ENCODE data around the gene GRIK4.

The GRIK4 gene

GRCh38 chr11:120819003-120819402, 307.5 kb downstream of the GRIK4 start:
- no peak for DNase-seq

DNA sequence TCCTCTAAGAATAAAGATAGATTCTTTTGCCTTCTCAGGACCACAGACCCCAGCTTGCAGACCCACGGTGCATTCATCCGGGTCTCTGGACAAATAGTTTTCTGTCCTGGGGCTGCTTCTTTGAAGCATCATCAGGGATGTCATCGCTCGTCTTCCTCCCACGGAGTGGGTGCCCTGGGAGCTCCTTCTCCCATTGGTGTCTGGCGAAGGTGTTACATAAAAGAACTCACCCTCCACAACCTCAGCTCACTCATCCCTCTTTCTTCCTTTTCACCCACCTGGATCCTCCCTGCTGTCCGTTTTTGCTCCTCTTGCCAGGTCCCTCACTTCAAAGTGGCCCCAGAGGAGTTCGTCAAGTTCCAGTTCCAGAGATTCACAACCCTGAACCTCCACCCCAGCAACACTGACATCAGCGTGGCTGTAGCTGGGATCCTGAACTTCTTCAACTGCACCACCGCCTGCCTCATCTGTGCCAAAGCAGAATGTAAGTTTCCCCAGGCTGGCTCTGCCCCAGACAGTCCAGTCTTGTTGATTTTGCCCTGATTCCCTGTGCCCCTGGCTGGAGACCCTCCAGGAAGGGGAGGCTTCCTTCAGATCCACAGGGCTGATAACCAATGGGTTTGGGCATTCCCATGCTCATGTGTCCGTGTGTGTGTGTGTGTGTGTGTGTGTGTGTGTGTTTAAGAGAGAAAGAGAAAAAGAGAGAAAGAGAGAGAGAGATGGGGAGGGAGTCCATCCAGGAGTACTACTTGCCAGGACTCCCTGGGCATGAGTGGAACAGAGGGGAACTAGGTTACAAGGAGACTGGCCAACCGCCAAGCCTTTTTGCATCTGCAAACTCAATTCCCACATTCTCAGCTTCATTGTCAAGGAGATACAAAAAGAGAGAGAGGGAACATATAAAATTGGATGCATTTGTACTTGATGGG, 308.2 kb downstream of the GRIK4 start:
- no peak for DNase-seq

DNA sequence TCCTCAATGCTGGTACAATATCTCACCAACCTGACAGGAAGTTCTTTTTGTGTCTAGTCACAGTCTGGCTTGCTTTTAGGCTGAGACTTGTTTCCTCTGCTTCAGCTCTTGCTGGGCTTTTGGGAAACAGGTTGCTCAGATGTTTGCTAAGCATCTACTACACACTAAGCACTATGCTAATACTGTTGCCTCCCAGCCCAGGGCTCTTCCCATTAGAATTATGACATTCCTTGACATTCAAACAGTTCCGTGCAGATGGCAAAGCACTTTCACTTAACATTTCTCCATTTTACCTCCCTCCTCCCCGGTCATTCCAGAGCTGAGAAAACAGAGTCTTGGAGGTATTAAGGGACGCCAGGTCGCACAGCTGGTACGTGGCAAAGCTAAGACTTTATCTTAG, 311.6 kb downstream of the GRIK4 start:
- no peak for DNase-seq

DNA sequence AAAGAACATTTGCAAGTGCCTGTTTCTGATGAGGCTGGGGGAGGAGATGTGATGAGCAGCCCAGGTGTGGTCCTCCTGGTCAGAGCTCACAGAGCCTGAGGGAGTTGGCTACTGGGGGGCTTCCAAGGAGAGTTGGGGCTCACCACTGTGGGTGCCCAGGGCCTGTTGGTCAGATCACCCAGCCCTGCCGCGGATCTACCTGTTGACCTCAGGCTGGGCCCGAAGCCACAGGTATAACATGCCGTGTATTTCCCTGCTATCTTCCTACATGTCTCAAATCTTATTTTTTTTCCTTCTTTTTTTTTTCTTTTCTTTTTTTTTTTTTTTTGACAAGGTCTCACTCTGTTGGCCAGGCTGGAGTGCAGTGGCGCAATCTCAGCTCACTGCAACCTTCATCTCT, 312.7 kb downstream of the GRIK4 start:
- DNase-seq, result no peak

DNA sequence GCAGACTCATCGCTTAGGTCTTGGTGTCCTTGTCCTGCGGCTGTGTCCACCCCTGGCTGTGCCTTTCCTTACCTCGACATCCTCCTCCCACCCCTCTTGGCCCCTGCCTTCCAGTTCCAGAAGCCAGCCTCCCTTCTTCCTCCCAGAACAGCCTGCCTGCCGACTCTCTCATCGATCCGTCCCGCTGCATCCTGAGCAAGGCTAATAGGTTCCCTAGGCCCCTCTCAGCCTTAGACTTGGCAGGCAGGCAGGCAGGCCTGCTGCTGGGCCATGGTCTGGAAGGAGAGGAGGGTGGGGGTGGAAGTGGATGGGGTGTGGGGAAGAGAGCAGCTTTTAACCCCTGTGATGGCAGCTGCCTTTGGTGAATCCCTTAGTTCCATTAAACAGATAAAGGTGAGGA, 315.6 kb downstream of the GRIK4 start:
- DNase-seq, result no peak

- DNase-seq, result no peak
Measured at GRCh38 chr11:120827820-120828219, 316.3 kb downstream of the GRIK4 start.

DNA sequence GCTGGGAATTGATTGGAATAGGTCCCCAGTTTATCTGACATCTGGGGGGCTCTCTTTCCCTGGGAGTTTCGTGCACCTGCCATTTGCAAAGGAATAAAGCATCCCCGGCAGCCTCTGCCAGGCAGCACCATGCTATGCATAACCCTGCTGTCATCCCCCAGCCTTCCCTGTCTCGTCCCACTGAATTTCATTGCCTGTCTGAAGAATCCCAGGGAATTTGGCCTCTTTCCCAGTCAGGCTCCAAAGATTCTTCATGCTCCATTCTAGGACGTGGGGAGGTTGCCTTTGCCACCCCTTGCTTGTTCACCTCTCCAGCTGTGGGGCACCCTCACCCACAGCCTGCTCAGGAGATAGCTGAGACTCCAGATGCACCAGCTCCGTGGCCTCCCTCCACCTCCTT, 317.3 kb downstream of the GRIK4 start:
- DNase-seq, result no peak

DNA sequence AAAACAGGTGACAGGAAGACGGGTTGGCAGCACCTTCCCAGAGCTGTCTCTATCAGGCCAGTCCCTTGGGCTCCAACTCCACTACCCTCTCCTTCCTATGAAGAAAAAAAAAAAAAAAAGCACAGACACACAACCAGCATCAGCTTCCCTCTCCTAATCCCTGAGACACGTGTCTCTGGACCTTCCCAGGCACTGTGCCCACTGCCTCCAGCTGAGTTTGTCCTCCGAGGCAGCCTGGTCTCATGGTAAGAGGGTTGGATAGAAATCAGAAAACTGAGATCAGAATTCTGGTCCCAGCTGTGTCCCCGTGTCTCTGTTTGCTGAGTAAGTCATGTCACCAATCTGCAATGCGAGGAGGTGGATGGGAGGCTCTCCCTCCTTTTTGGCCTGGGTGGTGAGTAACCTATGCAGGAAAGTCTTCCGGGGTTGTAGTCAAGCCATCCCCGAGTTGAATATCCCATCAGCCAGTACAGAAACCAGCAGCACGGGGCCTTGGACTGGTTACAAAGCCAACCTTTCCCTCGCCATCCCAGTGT, 318.6 kb downstream of the GRIK4 start:
- DNase-seq, result no peak

- no peak for DNase-seq
Measured at GRCh38 chr11:120832481-120833238, 321.1 kb downstream of the GRIK4 start.

- no peak for DNase-seq
Measured at GRCh38 chr11:120834686-120835210, 323.2 kb downstream of the GRIK4 start.

- peak; percentile 61 for DNase-seq
Measured at GRCh38 chr11:120835601-120836228, 324.2 kb downstream of the GRIK4 start.

GRCh38 chr11:120837696-120838095, 326.1 kb downstream of the GRIK4 start:
- DNase-seq, result no peak

DNA sequence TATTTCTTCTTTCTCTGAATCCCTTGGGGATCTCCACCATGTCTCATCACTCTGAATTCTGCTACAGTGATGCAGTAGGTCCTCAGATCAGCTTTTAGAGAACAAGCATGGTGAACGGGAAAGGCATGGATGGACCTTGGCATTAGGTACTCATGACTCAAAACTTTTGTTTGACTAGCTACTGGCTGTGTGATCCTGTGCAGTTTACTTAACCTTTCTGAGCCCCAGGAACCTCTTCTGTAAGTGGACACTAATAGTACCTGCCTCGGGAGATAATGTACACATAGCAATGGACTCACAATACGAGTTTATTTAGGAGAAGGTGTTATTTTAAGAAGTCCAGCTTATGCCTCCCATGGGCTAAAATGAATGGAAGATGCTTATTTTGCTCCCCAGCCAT, 327.7 kb downstream of the GRIK4 start:
- no peak for DNase-seq

GRCh38 chr11:120839846-120840402, 328.4 kb downstream of the GRIK4 start:
- no peak for DNase-seq

DNA sequence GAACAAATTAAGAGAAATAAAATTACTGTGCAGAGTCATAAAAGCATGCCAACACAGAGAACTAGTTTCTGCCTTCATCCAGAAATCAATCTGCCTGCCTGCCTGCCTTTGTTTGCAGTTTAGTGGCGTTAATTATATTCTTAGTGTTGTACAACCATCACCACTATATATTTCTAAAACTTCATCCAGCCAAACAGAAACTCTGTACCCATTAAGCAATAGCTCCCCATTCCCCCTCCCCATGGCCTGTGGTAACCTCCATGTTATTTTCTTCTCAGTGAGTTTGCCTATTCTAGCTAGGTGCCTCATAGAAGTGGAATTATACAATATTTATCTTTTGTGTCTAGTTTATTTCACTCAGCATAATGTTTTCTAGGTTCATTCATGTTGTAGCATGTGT, 329.1 kb downstream of the GRIK4 start:
- DNase-seq, result no peak

DNA sequence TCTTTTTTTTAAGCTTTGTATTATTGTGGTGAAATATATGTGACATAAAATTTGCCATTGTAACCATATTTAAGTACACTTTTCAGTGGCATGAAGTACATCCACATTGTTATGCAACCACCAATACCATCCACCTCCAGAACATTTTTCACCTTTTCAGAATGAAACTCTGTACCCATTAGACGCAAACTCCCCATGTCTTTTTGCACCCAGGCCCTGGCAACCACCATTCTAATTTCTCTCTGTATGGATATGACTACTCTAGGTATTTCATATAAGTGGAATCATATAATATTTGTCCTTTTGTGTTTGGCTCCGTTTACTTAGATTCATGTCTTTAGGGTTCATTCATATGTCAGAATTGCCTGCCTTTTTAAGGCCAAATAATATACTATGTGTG, 329.5 kb downstream of the GRIK4 start:
- DNase-seq, result no peak

DNA sequence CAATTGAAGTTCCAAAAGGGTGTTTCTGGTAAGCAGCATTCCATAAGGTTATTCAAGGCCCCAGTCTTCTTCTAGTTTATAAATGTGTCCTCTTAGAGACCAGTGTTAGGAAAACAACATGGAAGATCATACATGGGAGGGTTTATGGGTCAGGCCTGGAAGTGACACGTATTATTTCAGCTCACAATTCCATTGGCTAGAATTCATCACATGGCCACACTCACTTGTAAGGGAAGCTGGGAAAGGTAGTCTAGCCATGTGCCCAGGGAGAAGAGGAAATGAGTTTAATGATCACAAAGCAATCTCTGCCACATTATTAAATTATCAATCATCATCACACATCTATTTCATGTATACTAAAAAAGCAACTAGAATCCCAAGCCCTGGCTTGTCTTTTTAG, 330.6 kb downstream of the GRIK4 start:
- DNase-seq, result no peak

DNA sequence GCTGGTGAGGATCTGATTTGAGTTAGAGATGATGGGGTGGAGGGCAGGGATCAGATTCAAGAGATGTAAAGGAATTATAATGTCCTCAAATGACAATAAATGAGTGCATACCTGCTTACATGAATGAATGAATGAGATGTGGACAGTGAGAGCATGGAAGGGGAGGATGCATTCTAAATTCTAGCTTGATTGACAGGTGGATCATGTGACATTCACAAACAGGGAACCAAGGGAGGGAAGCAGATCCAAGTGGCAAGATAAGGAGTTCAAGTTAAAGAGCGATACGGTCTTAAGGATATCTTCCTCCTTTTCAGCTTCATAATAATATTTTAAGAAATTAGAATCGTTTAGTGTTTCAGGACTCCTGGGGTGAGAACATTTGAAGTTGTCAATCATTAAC, 341.9 kb downstream of the GRIK4 start:
- no peak for DNase-seq

- no peak for DNase-seq
Measured at GRCh38 chr11:120854988-120855387, 343.4 kb downstream of the GRIK4 start.

- no peak for DNase-seq
Measured at GRCh38 chr11:120857508-120857907, 346.0 kb downstream of the GRIK4 start.

GRCh38 chr11:120858740-120859139, 347.2 kb downstream of the GRIK4 start:
- DNase-seq, result no peak

DNA sequence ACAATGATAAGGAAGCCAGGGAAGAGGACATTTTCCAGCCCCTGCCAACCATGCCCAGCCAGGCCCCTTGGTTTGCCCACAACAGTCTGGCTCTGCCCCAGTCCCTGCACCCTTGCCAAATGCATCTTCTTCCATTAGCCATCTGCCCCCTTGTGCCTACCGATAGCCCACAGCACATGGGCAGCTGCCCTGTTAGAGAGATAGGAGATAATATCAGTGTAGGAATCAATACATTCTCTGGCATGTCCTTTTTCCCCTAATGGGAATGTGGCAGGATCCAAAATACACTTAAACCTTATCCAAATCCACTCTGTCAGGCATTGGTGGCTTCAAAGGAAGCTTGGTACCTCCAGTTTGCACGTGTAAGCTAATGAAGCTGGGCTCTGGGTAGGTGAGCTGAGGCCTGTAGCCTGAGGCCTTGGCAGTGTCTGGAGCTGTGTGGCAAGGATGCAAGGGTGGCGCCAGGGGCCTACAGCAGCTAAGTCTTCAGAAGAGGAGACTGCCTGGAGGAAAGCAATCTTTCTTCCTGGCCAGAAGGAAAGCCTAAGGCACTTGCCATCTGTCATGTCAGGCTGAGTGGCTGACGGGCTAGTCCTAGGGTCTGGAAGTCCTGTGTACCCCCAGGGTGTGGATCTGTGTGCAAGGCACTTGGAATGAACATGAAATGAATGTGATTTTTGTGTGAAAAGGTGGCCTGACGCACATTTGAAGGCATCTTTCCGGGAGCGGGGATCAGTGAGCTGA, 348.2 kb downstream of the GRIK4 start:
- no peak for DNase-seq
